A549 (cell line): Measurements from ENCODE around the gene B3GNT5. TPM values are rescaled to one million over a fixed set of nuclear protein-coding genes. Genes with fewer than 3 reads are reported as not detected.

Source experiments
- ATAC-seq, 2 experiments: fragments of 200-7000 bp in 1 of 2; fragments of >200 bp in 1 of 2; cut with Nextera tagmentation in 1 of 2; cut with Tn5 transposase in 1 of 2; 3 replicates each; pipeline versions ENCODE4 v1.8.0 to v1.9.1; 2018 to 2020; ENCODE audit warnings: mild to moderate bottlenecking in 1 of 2, moderate library complexity in 1 of 2
- CTCF ChIA-PET: fragments of 300-600 bp; sonication (Branson Sonifier 250); formaldehyde crosslinking; extraction: SDS; loops from one replicate; lab custom pipeline; 2021; ENCODE audit warnings: antibody characterized with exemption, inconsistent platforms; lab: Yijun Ruan, JAX
- POLR2A ChIA-PET: fragments of 350-600 bp; formaldehyde crosslinking; extraction: SDS; loops from one replicate; lab custom pipeline; 2021; ENCODE audit warnings: antibody characterized with exemption, inconsistent platforms; lab: Yijun Ruan, JAX
- DNase-seq, 2 experiments: peaks; one replicate each; pipeline versions ENCODE4 v3.0.0 to v3.0.0-alpha.2; 2011 to 2016; ENCODE audit warnings: low read depth in 1 of 2, low spot score in 1 of 2
- FAIRE-seq: peaks from 2 replicates; lab custom pipeline; 2011; peaks lifted over from hg19 to GRCh38; lab: Jason Lieb, UNC
- H3K27ac ChIP-seq, 2 experiments: fragments of >200 bp; sonication (Bioruptor Twin); formaldehyde crosslinking; 3 replicates each; pipeline ENCODE4 v1.5.1; 2016 to 2017
- H3K4me1 ChIP-seq: fragments of >200 bp; sonication (Bioruptor Twin); formaldehyde crosslinking; 3 replicates; pipeline ENCODE4 v1.6.1; 2016
- H3K4me2 ChIP-seq: fragments of >200 bp; sonication (Bioruptor Twin); formaldehyde crosslinking; 3 replicates; pipeline ENCODE4 v1.6.1; 2016
- H3K4me3 ChIP-seq: fragments of >200 bp; sonication (Bioruptor Twin); formaldehyde crosslinking; 3 replicates; pipeline ENCODE4 v1.5.1; 2016
- H3K9me3 ChIP-seq: fragments of >200 bp; sonication (Bioruptor Twin); formaldehyde crosslinking; 3 replicates; pipeline ENCODE4 v1.6.1; 2016
- BHLHE40 ChIP-seq: IDR thresholded peaks from 2 replicates; pipeline ENCODE4 v1.6.1; 2012; ENCODE audit warnings: low read depth, low read length, inconsistent platforms
- CBX8 ChIP-seq: fragments of 200-600 bp; sonication (generic); IDR thresholded peaks from 2 replicates; pipeline ENCODE4 v1.6.1; 2016
- CEBPB ChIP-seq, 2 experiments: fragments of >200 bp in 1 of 2; sonication (Bioruptor Twin) in 1 of 2; formaldehyde crosslinking in 1 of 2; IDR thresholded peaks; 2 replicates each; pipeline ENCODE4 v1.6.1; 2012 to 2016
- CHD2 ChIP-seq: fragments of 150-350 bp; IDR thresholded peaks from 2 replicates; pipeline ENCODE4 v1.6.1; 2014; ENCODE audit warnings: low read length; ENCODE audit not compliant: partially characterized antibody
- ESRRA ChIP-seq: fragments of 150-350 bp; IDR thresholded peaks from 2 replicates; pipeline ENCODE4 v1.6.1; 2014; ENCODE audit warnings: mild to moderate bottlenecking, low read length, borderline replicate concordance
- FOSB ChIP-seq: fragments of 250-450 bp; sonication (Bioruptor Pico); IDR thresholded peaks from 2 replicates; pipeline ENCODE4 v1.5.0; 2020; ENCODE audit warnings: mild to moderate bottlenecking, moderate library complexity
- FOSL2 ChIP-seq, 2 experiments: fragments of 450-650 bp in 1 of 2; fragments of >200 bp in 1 of 2; sonication (Bioruptor Twin) in 1 of 2; formaldehyde crosslinking; IDR thresholded peaks; 2 replicates each; pipeline versions ENCODE4 v1.5.0 to v1.6.1; 2016 to 2020; ENCODE audit warnings: mild to moderate bottlenecking in 1 of 2, moderate library complexity in 1 of 2
- JUNB ChIP-seq: fragments of >200 bp; sonication (Bioruptor Twin); formaldehyde crosslinking; IDR thresholded peaks from 2 replicates; pipeline ENCODE4 v1.6.1; 2016
- KDM1A ChIP-seq: fragments of 200-600 bp; sonication (generic); IDR thresholded peaks from 2 replicates; pipeline ENCODE4 v1.6.1; 2016; ENCODE audit warnings: low read depth, mild to moderate bottlenecking
- NPAS2 ChIP-seq: fragments of 250-450 bp; sonication (Bioruptor Pico); IDR thresholded peaks from 2 replicates; pipeline ENCODE4 v1.8.0; 2022; ENCODE audit warnings: mild to moderate bottlenecking, moderate library complexity, borderline replicate concordance
- RARB ChIP-seq: fragments of 250-450 bp; sonication (Bioruptor Pico); IDR thresholded peaks from 2 replicates; pipeline ENCODE4 v1.8.0; 2021; ENCODE audit warnings: mild to moderate bottlenecking, moderate library complexity
- RNF2 ChIP-seq: fragments of 200-600 bp; sonication (generic); IDR thresholded peaks from 2 replicates; pipeline ENCODE4 v1.6.1; 2016; ENCODE audit warnings: low read depth, mild to moderate bottlenecking, antibody characterized with exemption, moderate library complexity, borderline replicate concordance
- TFCP2L1 ChIP-seq: fragments of 250-450 bp; sonication (Bioruptor Pico); IDR thresholded peaks from 2 replicates; pipeline ENCODE4 v1.5.0; 2021; ENCODE audit warnings: mild to moderate bottlenecking
- ZNF302 ChIP-seq: fragments of 250-450 bp; sonication (Bioruptor Pico); IDR thresholded peaks from 2 replicates; pipeline ENCODE4 v1.9.0; 2021; ENCODE audit warnings: inconsistent platforms, mild to moderate bottlenecking, moderate library complexity
- ZSCAN20 ChIP-seq: fragments of 250-450 bp; sonication (Bioruptor Pico); IDR thresholded peaks from 2 replicates; pipeline ENCODE4 v1.8.0; 2022; ENCODE audit warnings: mild to moderate bottlenecking, moderate library complexity
- WGBS: methylation state at CpG from one replicate; pipeline ENCODE4 v1.1.6; 2017; ENCODE audit errors: missing lambda C conversion rate; 5-methylcytosine and 5-hydroxymethylcytosine counted together
- polyA plus RNA-seq, 4 experiments: library from polyadenylated mRNA; depleted of rRNA in 3 of 4; stranded (reverse); fragments of >200 nt; fragmentation: RNase III in 1 of 4; extraction: RNeasy Plus Mini Kit Qiagen cat#74134 plus additional on column Dnase treatment in 1 of 4; gene quantifications; 2 replicates in 3 of 4; 3 replicates in 1 of 4; pipeline ENCODE4 v1.2.3, GENCODE V29; 2011 to 2017
- TF ChIP-seq, protein P1 (sequence below): fragments of 250-450 bp; sonication (Bioruptor Pico); IDR thresholded peaks from 2 replicates; pipeline ENCODE4 v1.5.0; 2020; ENCODE audit warnings: low read depth, mild to moderate bottlenecking, moderate library complexity
- TF ChIP-seq, protein P2 (sequence below): fragments of 150-350 bp; IDR thresholded peaks from 2 replicates; pipeline ENCODE4 v1.6.1; 2014; ENCODE audit warnings: low read depth, mild to moderate bottlenecking, low read length
- TF ChIP-seq, protein P3 (sequence below): fragments of 200-600 bp; sonication (generic); IDR thresholded peaks from 2 replicates; pipeline ENCODE4 v1.6.1; 2016; ENCODE audit warnings: antibody characterized with exemption, mild to moderate bottlenecking, moderate library complexity

The B3GNT5 gene
- polyA plus RNA-seq, 2 of the 4 experiments (the other 2 are of a cell fraction) = 4.7 to 11.7 TPM

DNA sequence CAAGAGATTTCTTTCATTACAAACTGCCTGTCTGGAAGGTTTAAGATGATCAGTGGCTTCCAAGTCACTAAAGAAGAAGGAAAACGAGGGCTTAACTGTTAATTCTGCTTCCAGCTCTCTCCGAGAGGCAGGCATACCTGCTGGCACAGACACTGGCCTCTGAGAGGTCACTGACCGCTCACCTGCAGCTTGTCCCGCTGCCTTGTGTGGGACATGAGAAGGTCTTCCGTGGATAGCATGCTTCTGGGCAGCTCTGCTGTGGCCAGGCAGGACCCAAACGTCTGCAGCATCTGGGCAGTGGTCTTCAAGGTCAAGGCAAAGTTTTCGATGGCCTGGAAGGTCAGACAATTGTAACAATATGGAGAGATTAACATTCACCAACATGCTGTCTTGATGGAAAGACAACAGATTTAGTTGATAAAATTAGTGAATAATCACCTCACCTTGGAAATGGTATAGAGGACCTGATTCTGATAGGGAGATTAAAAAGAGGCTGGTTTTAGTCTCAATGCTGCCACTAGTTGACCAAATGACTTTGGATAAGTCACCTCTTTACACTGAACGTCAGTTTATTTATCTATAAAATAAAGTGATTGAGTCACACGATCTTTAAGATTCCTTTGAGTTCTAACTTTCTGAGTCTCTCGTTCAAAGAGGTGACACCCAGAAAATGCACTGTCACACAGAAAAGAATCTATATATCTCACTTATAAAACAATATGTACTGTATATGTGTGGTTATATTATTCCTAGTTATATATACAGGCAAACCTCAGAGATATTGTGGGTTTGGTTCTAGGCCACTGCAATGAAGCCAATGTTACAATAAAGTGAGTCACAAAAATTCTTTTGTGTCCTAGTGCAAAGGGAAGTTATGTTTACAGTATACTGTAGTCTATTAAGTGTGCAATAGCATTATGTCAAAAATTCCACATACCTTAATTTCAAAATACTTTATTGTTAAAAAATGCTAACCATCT is 65.1 kb downstream of the B3GNT5 start:
- TF ChIP-seq, protein P1, sequence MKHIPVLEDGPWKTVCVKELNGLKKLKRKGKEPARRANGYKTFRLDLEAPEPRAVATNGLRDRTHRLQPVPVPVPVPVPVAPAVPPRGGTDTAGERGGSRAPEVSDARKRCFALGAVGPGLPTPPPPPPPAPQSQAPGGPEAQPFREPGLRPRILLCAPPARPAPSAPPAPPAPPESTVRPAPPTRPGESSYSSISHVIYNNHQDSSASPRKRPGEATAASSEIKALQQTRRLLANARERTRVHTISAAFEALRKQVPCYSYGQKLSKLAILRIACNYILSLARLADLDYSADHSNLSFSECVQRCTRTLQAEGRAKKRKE = no peak
- DNase-seq = no peak
- WGBS = 46% methylated on average over 8 of the region's 10 CpGs
- ChIA-PET POLR2A (no interaction called here), CTCF (no interaction called here)
- Histone ChIP-seq H3K9me3 (no peaks in the 10 kb centered on the region), H3K4me1 (0 out of 3 replicates have a peak, but pooled peaks cover 3% of the 10 kb centered on the region), H3K4me3 (no peak overlapping the region), H3K4me2 (no peak overlapping the region), H3K27ac (no peak overlapping the region)
- no peak for ATAC-seq
- FAIRE-seq = no peak

DNA sequence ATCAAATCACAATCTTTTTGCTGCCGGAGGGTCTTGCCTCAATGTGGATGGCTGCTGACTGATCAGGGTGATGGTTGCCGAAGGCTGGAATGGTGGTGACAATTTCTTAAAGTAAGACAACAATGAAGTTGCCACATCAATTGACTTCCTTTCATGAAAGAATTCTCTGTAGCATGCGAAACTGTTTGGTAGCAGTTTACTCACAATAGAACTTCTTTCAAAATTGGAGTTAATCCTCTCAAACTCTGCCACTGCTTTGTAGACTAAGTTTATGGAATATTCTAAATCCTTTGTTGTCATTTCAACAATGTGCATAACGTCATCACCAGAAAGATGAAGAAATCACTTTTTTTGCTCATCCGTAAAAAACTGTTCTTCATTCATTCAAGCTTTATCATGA is 65.8 kb downstream of the B3GNT5 start:
- FAIRE-seq (no peak), ATAC-seq (no peak), DNase-seq (no peak)
- CTCF ChIA-PET = interaction anchor here (2.0 kb wide), 1 partner anchor 64 kb away, joined by 7 read pairs; no protein-coding TSS in a partner anchor
- Histone ChIP-seq H3K9me3 (no peaks in the 10 kb centered on the region), H3K4me3 (no peak overlapping the region), H3K4me2 (no peak overlapping the region), H3K4me1 (0 out of 3 replicates have a peak, but pooled peaks cover 3% of the 10 kb centered on the region), H3K27ac (no peak overlapping the region)
- TF ChIP-seq RARB (CRISPR knock-in tag) (no peak), BHLHE40 (no peak), TFCP2L1 (CRISPR knock-in tag) (no peak), CEBPB (IDR thresholded peaks at IDR 0.05) (no peak), CBX8 (no peak), CHD2 (no peak), ZSCAN20 (CRISPR knock-in tag) (no peak), ZNF302 (CRISPR knock-in tag) (no peak), NPAS2 (no peak), JUNB (no peak), FOSB (CRISPR knock-in tag) (no peak), FOSL2 (IDR thresholded peaks at IDR 0.05) (no peak), FOSL2 (CRISPR knock-in tag; IDR thresholded peaks at IDR 0.05) (no peak), ESRRA (no peak), KDM1A (no peak), RNF2 (no peak)
- TF ChIP-seq, protein P2, sequence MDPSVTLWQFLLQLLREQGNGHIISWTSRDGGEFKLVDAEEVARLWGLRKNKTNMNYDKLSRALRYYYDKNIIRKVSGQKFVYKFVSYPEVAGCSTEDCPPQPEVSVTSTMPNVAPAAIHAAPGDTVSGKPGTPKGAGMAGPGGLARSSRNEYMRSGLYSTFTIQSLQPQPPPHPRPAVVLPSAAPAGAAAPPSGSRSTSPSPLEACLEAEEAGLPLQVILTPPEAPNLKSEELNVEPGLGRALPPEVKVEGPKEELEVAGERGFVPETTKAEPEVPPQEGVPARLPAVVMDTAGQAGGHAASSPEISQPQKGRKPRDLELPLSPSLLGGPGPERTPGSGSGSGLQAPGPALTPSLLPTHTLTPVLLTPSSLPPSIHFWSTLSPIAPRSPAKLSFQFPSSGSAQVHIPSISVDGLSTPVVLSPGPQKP = no peak
- TF ChIP-seq, protein P3, sequence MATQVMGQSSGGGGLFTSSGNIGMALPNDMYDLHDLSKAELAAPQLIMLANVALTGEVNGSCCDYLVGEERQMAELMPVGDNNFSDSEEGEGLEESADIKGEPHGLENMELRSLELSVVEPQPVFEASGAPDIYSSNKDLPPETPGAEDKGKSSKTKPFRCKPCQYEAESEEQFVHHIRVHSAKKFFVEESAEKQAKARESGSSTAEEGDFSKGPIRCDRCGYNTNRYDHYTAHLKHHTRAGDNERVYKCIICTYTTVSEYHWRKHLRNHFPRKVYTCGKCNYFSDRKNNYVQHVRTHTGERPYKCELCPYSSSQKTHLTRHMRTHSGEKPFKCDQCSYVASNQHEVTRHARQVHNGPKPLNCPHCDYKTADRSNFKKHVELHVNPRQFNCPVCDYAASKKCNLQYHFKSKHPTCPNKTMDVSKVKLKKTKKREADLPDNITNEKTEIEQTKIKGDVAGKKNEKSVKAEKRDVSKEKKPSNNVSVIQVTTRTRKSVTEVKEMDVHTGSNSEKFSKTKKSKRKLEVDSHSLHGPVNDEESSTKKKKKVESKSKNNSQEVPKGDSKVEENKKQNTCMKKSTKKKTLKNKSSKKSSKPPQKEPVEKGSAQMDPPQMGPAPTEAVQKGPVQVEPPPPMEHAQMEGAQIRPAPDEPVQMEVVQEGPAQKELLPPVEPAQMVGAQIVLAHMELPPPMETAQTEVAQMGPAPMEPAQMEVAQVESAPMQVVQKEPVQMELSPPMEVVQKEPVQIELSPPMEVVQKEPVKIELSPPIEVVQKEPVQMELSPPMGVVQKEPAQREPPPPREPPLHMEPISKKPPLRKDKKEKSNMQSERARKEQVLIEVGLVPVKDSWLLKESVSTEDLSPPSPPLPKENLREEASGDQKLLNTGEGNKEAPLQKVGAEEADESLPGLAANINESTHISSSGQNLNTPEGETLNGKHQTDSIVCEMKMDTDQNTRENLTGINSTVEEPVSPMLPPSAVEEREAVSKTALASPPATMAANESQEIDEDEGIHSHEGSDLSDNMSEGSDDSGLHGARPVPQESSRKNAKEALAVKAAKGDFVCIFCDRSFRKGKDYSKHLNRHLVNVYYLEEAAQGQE = no peak
- TF ChIP-seq, protein P1 = no peak
- POLR2A ChIA-PET = no interaction called here
- 88% methylated on average over 5 of the region's 5 CpGs for WGBS
